ENCODE data around the gene MBD4. TPM values are rescaled to one million over a fixed set of nuclear protein-coding genes. Genes with fewer than 3 reads are reported as not detected.
A peak's percentile ranks its signal among the peaks of the same experiment; 100 is the strongest.

The MBD4 gene
- total and polyA plus RNA-seq, 10 of the 15 experiments (the other 5 are each of a cell fraction or from before 2014, with no cell fraction given): 17.7 to 59.0 (median 49.0) TPM

- TF ChIP-seq, protein P1, sequence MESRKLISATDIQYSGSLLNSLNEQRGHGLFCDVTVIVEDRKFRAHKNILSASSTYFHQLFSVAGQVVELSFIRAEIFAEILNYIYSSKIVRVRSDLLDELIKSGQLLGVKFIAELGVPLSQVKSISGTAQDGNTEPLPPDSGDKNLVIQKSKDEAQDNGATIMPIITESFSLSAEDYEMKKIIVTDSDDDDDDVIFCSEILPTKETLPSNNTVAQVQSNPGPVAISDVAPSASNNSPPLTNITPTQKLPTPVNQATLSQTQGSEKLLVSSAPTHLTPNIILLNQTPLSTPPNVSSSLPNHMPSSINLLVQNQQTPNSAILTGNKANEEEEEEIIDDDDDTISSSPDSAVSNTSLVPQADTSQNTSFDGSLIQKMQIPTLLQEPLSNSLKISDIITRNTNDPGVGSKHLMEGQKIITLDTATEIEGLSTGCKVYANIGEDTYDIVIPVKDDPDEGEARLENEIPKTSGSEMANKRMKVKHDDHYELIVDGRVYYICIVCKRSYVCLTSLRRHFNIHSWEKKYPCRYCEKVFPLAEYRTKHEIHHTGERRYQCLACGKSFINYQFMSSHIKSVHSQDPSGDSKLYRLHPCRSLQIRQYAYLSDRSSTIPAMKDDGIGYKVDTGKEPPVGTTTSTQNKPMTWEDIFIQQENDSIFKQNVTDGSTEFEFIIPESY (IDR thresholded peaks at IDR 0.05): no peak
- no peak for TF ChIP-seq CHD1 (IDR thresholded peaks at IDR 0.05; ENCODE audit: low read depth, low read length)
- no peak for TF ChIP-seq PBX3 (IDR thresholded peaks at IDR 0.05; ENCODE audit: insufficient replicate concordance, low read depth, low read length)
- TF ChIP-seq PML (IDR thresholded peaks at IDR 0.05; ENCODE audit: low read length): no peak; the same call in 1 of the 2 replicates
- TF ChIP-seq TCF12 (IDR thresholded peaks at IDR 0.05; ENCODE audit: low read depth, low read length): no peak
- TF ChIP-seq, protein P2, sequence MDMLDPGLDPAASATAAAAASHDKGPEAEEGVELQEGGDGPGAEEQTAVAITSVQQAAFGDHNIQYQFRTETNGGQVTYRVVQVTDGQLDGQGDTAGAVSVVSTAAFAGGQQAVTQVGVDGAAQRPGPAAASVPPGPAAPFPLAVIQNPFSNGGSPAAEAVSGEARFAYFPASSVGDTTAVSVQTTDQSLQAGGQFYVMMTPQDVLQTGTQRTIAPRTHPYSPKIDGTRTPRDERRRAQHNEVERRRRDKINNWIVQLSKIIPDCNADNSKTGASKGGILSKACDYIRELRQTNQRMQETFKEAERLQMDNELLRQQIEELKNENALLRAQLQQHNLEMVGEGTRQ (IDR thresholded peaks at IDR 0.05; ENCODE audit: borderline replicate concordance, low read depth, low read length): no peak
- TF ChIP-seq YBX1 (IDR thresholded peaks at IDR 0.05): no peak
- TF ChIP-seq EGR1 (IDR thresholded peaks at IDR 0.05; ENCODE audit: borderline replicate concordance in 1 of 2, low read depth in 2 of 2, low read length in 2 of 2): no peak
- peak; percentile 47; the same call in 1 of the 2 replicates for TF ChIP-seq MLLT1 (IDR thresholded peaks at IDR 0.05)
- no peak for TF ChIP-seq PRDM15 (CRISPR knock-in tag; IDR thresholded peaks at IDR 0.05)
- TF ChIP-seq MXI1 (IDR thresholded peaks at IDR 0.05; ENCODE audit: low read depth, low read length): peak; percentile 37; the same call in 1 of the 2 replicates
- no peak for TF ChIP-seq HDAC2 (IDR thresholded peaks at IDR 0.05)
- TF ChIP-seq ZNF622 (IDR thresholded peaks at IDR 0.05): no peak
- no peak for TF ChIP-seq SMARCA5 (IDR thresholded peaks at IDR 0.05)
- TF ChIP-seq SMAD5 (IDR thresholded peaks at IDR 0.05; ENCODE audit: low read depth): no peak
- TF ChIP-seq, protein P3, sequence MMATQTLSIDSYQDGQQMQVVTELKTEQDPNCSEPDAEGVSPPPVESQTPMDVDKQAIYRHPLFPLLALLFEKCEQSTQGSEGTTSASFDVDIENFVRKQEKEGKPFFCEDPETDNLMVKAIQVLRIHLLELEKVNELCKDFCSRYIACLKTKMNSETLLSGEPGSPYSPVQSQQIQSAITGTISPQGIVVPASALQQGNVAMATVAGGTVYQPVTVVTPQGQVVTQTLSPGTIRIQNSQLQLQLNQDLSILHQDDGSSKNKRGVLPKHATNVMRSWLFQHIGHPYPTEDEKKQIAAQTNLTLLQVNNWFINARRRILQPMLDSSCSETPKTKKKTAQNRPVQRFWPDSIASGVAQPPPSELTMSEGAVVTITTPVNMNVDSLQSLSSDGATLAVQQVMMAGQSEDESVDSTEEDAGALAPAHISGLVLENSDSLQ (IDR thresholded peaks at IDR 0.05): peak; percentile 49; the same call in 1 of the 2 replicates
- TF ChIP-seq RAD21 (IDR thresholded peaks at IDR 0.05; ENCODE audit: insufficient read depth, low read depth, low read length): peak; percentile 31; the same call in 1 of the 2 replicates
- TF ChIP-seq RBBP5 (conservative IDR thresholded peaks at IDR 0.05): no peak
These were observed 40.4 kb downstream of the MBD4 start (continued) for GRCh38 chr3:129399145-129399894.

Measured in GM12878 (cell line).